Nephron (organoid): ENCODE data around the gene NMNAT2.
A peak's percentile ranks its signal among the peaks of the same experiment; 100 is the strongest.
"Not testable (repeated sequence)": the region's sequence is repeated elsewhere in the genome, so short reads cannot be mapped to it uniquely, and the experiment has no call there.

Experiments
- H3K27ac Mint-ChIP-seq, 3 experiments: 2 replicates each; pipeline ENCODE4 v1.8.0; 2020; ENCODE audit warnings: mixed read lengths in 3 of 3, mild to moderate bottlenecking in 2 of 3, moderate library complexity in 1 of 3
- H3K27me3 Mint-ChIP-seq: 2 replicates; pipeline ENCODE4 v1.8.0; 2021; ENCODE audit warnings: low read depth, mild to moderate bottlenecking, moderate library complexity, mixed read lengths
- H3K36me3 Mint-ChIP-seq: 2 replicates; pipeline ENCODE4 v1.8.0; 2020; ENCODE audit warnings: low read depth, mixed read lengths
- H3K4me1 Mint-ChIP-seq: 2 replicates; pipeline ENCODE4 v1.8.0; 2020; ENCODE audit warnings: mixed read lengths
- H3K4me3 Mint-ChIP-seq, 3 experiments: 2 replicates each; pipeline ENCODE4 v1.8.0; 2020; ENCODE audit warnings: mild to moderate bottlenecking in 3 of 3, mixed read lengths in 3 of 3, moderate library complexity in 2 of 3
- H3K9me3 Mint-ChIP-seq: 2 replicates; pipeline ENCODE4 v1.8.0; 2020; ENCODE audit warnings: mixed read lengths
- CTCF ChIP-seq, 3 experiments: fragments of 200-600 bp; sonication (generic); IDR thresholded peaks; one replicate each; pipeline ENCODE4 v1.5.0; 2021; ENCODE audit warnings: antibody characterized with exemption in 3 of 3; ENCODE audit not compliant: unreplicated experiment in 3 of 3

NMNAT2 gene

GRCh38 chr1:183277821-183278738, 140.1 kb downstream of the NMNAT2 start:
- no peaks in the 10 kb centered on the region for H3K36me3 Mint-ChIP-seq
- TF ChIP-seq CTCF (IDR thresholded peaks at IDR 0.05; ENCODE audit: unreplicated experiment in 3 of 3): no peak
- H3K9me3 Mint-ChIP-seq: no peaks in the 10 kb centered on the region
- peaks cover 43% of the 10 kb centered on the region for H3K4me1 Mint-ChIP-seq
- peak overlapping the region; percentile 65 to 79 (median 76) for H3K27ac Mint-ChIP-seq
- H3K4me3 Mint-ChIP-seq: no peak overlapping the region
- H3K27me3 Mint-ChIP-seq: peaks cover 18% of the 10 kb centered on the region

- Mint-ChIP-seq H3K27ac (peak overlapping the region; percentile 19 to 70 (median 56)), H3K27me3 (peaks cover 13% of the 10 kb centered on the region), H3K36me3 (no peaks in the 10 kb centered on the region), H3K4me1 (peaks cover 35% of the 10 kb centered on the region), H3K4me3 (no peak overlapping the region), H3K9me3 (no peaks in the 10 kb centered on the region)
- TF ChIP-seq CTCF (IDR thresholded peaks at IDR 0.05; ENCODE audit: unreplicated experiment in 3 of 3): no peak
These were observed 141.6 kb downstream of the NMNAT2 start for GRCh38 chr1:183276386-183277080.

GRCh38 chr1:183275322-183275721, 142.9 kb downstream of the NMNAT2 start:
- Mint-ChIP-seq H3K27ac (peak overlapping the region in 1 of 3 experiments; percentile 24), H3K27me3 (peaks cover 8% of the 10 kb centered on the region), H3K4me3 (no peak overlapping the region), H3K9me3 (no peaks in the 10 kb centered on the region), H3K4me1 (peaks cover 41% of the 10 kb centered on the region), H3K36me3 (no peaks in the 10 kb centered on the region)
- no peak for TF ChIP-seq CTCF (IDR thresholded peaks at IDR 0.05; ENCODE audit: unreplicated experiment in 3 of 3)

- peaks cover 43% of the 10 kb centered on the region for H3K4me1 Mint-ChIP-seq
- H3K9me3 Mint-ChIP-seq: no peaks in the 10 kb centered on the region
These were observed 143.3 kb downstream of the NMNAT2 start for GRCh38 chr1:183274836-183275235.

GRCh38 chr1:183273984-183274383, 144.2 kb downstream of the NMNAT2 start:
- H3K36me3 Mint-ChIP-seq, H3K4me3 Mint-ChIP-seq, H3K27me3 Mint-ChIP-seq, H3K9me3 Mint-ChIP-seq: not testable (repeated sequence)
- H3K4me1 Mint-ChIP-seq: peaks cover 40% of the 10 kb centered on the region
- H3K27ac Mint-ChIP-seq: peak overlapping the region in 1 of 3 experiments; percentile 61

More at GRCh38 chr1:183274836-183275235, 143.3 kb downstream of the NMNAT2 start:
- H3K4me3 Mint-ChIP-seq: no peak overlapping the region
- peak overlapping the region in 1 of 3 experiments; percentile 24 for H3K27ac Mint-ChIP-seq
- H3K27me3 Mint-ChIP-seq: peaks cover 8% of the 10 kb centered on the region
- H3K36me3 Mint-ChIP-seq: no peaks in the 10 kb centered on the region
- TF ChIP-seq CTCF (IDR thresholded peaks at IDR 0.05; ENCODE audit: unreplicated experiment in 3 of 3): no peak

GRCh38 chr1:183273300-183273699, 144.9 kb downstream of the NMNAT2 start:
- Mint-ChIP-seq H3K27ac (peak overlapping the region in 2 of 3 experiments; percentile 19 to 29), H3K36me3 (no peaks in the 10 kb centered on the region), H3K9me3 (no peaks in the 10 kb centered on the region), H3K4me3 (no peak overlapping the region), H3K4me1 (peaks cover 33% of the 10 kb centered on the region), H3K27me3 (peaks cover 8% of the 10 kb centered on the region)
- no peak for TF ChIP-seq CTCF (IDR thresholded peaks at IDR 0.05; ENCODE audit: unreplicated experiment in 3 of 3)
